ENCODE data around the gene UBQLN4.

UBQLN4 gene

GRCh38 chr1:156098784-156099183 is 45.2 kb upstream of the UBQLN4 start:
- Histone ChIP-seq H3K27me3 (no peaks in the 10 kb centered on the region), H3K4me3 (ENCODE audit: low read depth, low read length) (no peak overlapping the region), H3K4me1 (peaks cover 21% of the 10 kb centered on the region), H3K36me3 (no peaks in the 10 kb centered on the region), H3K9me3 (no peaks in the 10 kb centered on the region)
- TF ChIP-seq CTCF (IDR thresholded peaks at IDR 0.05; ENCODE audit: low read depth, low read length) = no peak
- no peak for DNase-seq

GRCh38 chr1:156097499-156098178 is 44.0 kb upstream of the UBQLN4 start:
- no peak for TF ChIP-seq CTCF (IDR thresholded peaks at IDR 0.05; ENCODE audit: low read depth, low read length)
- DNase-seq = no peak
- H3K36me3 ChIP-seq = no peaks in the 10 kb centered on the region

GRCh38 chr1:156096640-156097391 is 43.2 kb upstream of the UBQLN4 start:
- Histone ChIP-seq H3K36me3 (no peaks in the 10 kb centered on the region), H3K27me3 (no peaks in the 10 kb centered on the region), H3K9me3 (no peaks in the 10 kb centered on the region), H3K4me1 (peaks cover 11% of the 10 kb centered on the region), H3K4me3 (ENCODE audit: low read depth, low read length) (no peak overlapping the region)
- peak; percentile 98 for TF ChIP-seq CTCF (IDR thresholded peaks at IDR 0.05; ENCODE audit: low read depth, low read length)
- DNase-seq = peak; percentile 93

More at GRCh38 chr1:156097499-156098178, 44.0 kb upstream of the UBQLN4 start:
- Histone ChIP-seq H3K27me3 (no peaks in the 10 kb centered on the region), H3K4me1 (peaks cover 11% of the 10 kb centered on the region), H3K4me3 (ENCODE audit: low read depth, low read length) (no peak overlapping the region), H3K9me3 (no peaks in the 10 kb centered on the region)

- no peaks in the 10 kb centered on the region for H3K27me3 ChIP-seq
- peaks cover 11% of the 10 kb centered on the region for H3K4me1 ChIP-seq
- no peak for DNase-seq
- no peaks in the 10 kb centered on the region for H3K9me3 ChIP-seq
- no peak for TF ChIP-seq CTCF (IDR thresholded peaks at IDR 0.05; ENCODE audit: low read depth, low read length)
- peaks cover 6% of the 10 kb centered on the region for H3K36me3 ChIP-seq
- H3K4me3 ChIP-seq (ENCODE audit: low read depth, low read length) = no peak overlapping the region
These were observed 42.4 kb upstream of the UBQLN4 start for GRCh38 chr1:156095906-156096508.

- Histone ChIP-seq H3K4me1 (peaks cover 12% of the 10 kb centered on the region), H3K36me3 (peaks cover 8% of the 10 kb centered on the region)
- no peak for DNase-seq
These were observed 38.0 kb upstream of the UBQLN4 start for GRCh38 chr1:156091610-156092009.

More at GRCh38 chr1:156091610-156092009, 38.0 kb upstream of the UBQLN4 start:
- Histone ChIP-seq H3K9me3 (no peaks in the 10 kb centered on the region), H3K27me3 (no peaks in the 10 kb centered on the region), H3K4me3 (ENCODE audit: low read depth, low read length) (no peak overlapping the region)
- TF ChIP-seq CTCF (IDR thresholded peaks at IDR 0.05; ENCODE audit: low read depth, low read length) = no peak
